Caco-2 (cell line): ENCODE measurements around the gene ERICH6. TPM values are rescaled to one million over a fixed set of nuclear protein-coding genes. Genes with fewer than 3 reads are reported as not detected.

Source experiments
- BruUV-seq: library from RNA; stranded (reverse); fragments of 400-500 nt; replicated peaks from 2 replicates; lab custom pipeline; 2021; lab: Mats Ljungman, UMichigan
- CTCF ChIA-PET: fragments of 300-600 bp; sonication (Branson Sonifier 250); formaldehyde crosslinking; loops from one replicate; lab custom pipeline; 2022; ENCODE audit warnings: antibody characterized with exemption; lab: Charles Lee
- POLR2A ChIA-PET: fragments of 300-600 bp; sonication (Branson Sonifier 250); formaldehyde crosslinking; loops from one replicate; lab custom pipeline; 2022; ENCODE audit warnings: antibody characterized with exemption; lab: Charles Lee
- DNase-seq, 2 experiments: peaks; one replicate each; pipeline versions ENCODE4 v3.0.0 to v3.0.0-alpha.2; 2020 to 2022
- H3K27me3 ChIP-seq: replicated peaks from 2 replicates; pipeline ENCODE4 v1.6.0; 2011; ENCODE audit warnings: low read length; ENCODE audit not compliant: control insufficient read depth, insufficient read depth
- H3K36me3 ChIP-seq: 2 replicates; pipeline ENCODE4 v1.5.1; 2011; ENCODE audit warnings: low read length; ENCODE audit not compliant: control insufficient read depth, insufficient read depth
- H3K4me1 ChIP-seq: fragments of 250-450 bp; sonication (Bioruptor Pico); 2 replicates; pipeline ENCODE4 v1.5.1; 2020; ENCODE audit warnings: mild to moderate bottlenecking
- H3K4me3 ChIP-seq: 2 replicates; pipeline ENCODE4 v1.5.1; 2011; ENCODE audit warnings: low read depth, mild to moderate bottlenecking, control low read depth, low read length
- H3K9me3 ChIP-seq: fragments of 250-450 bp; sonication (Bioruptor Pico); 2 replicates; pipeline ENCODE4 v1.5.1; 2020; ENCODE audit warnings: mild to moderate bottlenecking, moderate library complexity
- H3K27ac Mint-ChIP-seq: one replicate; pipeline ENCODE4 v1.8.0; 2022; ENCODE audit warnings: mixed read lengths; ENCODE audit not compliant: unreplicated experiment
- H3K27me3 Mint-ChIP-seq: one replicate; pipeline ENCODE4 v1.8.0; 2022; ENCODE audit warnings: mixed read lengths; ENCODE audit not compliant: insufficient read depth, unreplicated experiment
- H3K36me3 Mint-ChIP-seq: one replicate; pipeline ENCODE4 v1.8.0; 2022; ENCODE audit warnings: mild to moderate bottlenecking, mixed read lengths; ENCODE audit not compliant: insufficient read depth, unreplicated experiment
- H3K4me1 Mint-ChIP-seq: one replicate; pipeline ENCODE4 v1.8.0; 2022; ENCODE audit warnings: low read depth, mixed read lengths; ENCODE audit not compliant: unreplicated experiment
- H3K4me3 Mint-ChIP-seq: one replicate; pipeline ENCODE4 v1.8.0; 2022; ENCODE audit warnings: mild to moderate bottlenecking, moderate library complexity, mixed read lengths; ENCODE audit not compliant: unreplicated experiment
- H3K9me3 Mint-ChIP-seq: one replicate; pipeline ENCODE4 v1.8.0; 2022; ENCODE audit warnings: mixed read lengths; ENCODE audit not compliant: unreplicated experiment
- intact Hi-C: fragments of 100-400 bp; cut with micrococcal nuclease; formaldehyde crosslinking; loops from one replicate; pipeline ENCODE4 v1.10.0; 2022; ENCODE audit not compliant: unreplicated experiment
- total RNA-seq: library from RNA; stranded (reverse); gene quantifications from 2 replicates; pipeline ENCODE4 v1.2.3, GENCODE V29; 2022
- TF ChIP-seq, protein P1 (sequence below), 2 experiments: fragments of 200-600 bp in 1 of 2; IDR thresholded peaks; 1 replicate in 1 of 2; 2 replicates in 1 of 2; pipeline versions ENCODE4 v1.5.1 to v1.8.0; 2011 to 2022; ENCODE audit warnings: antibody characterized with exemption in 1 of 2, control low read depth in 1 of 2, inconsistent platforms in 1 of 2, low read depth in 1 of 2, low read length in 1 of 2, mild to moderate bottlenecking in 1 of 2, moderate library complexity in 1 of 2; ENCODE audit not compliant: insufficient read depth in 1 of 2, severe bottlenecking in 1 of 2, unreplicated experiment in 1 of 2

The ERICH6 gene
- total RNA-seq, 1 experiment from 2014 or later: not detected

DNA sequence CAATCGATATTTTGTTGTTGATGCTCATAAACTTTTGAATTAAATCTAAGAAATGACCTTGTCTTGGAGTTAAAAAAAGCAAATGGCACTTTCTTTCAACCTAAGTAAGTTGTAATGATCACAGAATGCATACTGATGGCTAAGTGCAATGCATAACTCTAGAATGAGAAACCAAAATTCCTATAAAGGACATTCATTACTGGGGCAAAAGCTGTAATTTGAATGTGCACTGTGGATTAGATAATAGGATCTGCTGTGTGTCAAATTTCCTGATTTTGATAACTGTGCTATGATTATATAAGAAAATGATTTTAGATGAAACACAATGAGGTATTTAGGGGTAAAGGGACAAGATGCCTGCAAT is 44.9 kb upstream of the ERICH6 start:
- Mint-ChIP-seq H3K4me1 (no peaks in the 10 kb centered on the region), H3K4me3 (no peak overlapping the region), H3K27ac (no peak overlapping the region), H3K9me3 (no peaks in the 10 kb centered on the region), H3K27me3 (no peaks in the 10 kb centered on the region), H3K36me3 (peaks cover 21% of the 10 kb centered on the region)
- no peak overlapping the region for H3K4me3 ChIP-seq
- CTCF ChIA-PET: interaction anchor here (1.0 kb wide), 1 partner anchor 31 kb away, joined by 3 read pairs; no protein-coding TSS in a partner anchor
- TF ChIP-seq, protein P1, sequence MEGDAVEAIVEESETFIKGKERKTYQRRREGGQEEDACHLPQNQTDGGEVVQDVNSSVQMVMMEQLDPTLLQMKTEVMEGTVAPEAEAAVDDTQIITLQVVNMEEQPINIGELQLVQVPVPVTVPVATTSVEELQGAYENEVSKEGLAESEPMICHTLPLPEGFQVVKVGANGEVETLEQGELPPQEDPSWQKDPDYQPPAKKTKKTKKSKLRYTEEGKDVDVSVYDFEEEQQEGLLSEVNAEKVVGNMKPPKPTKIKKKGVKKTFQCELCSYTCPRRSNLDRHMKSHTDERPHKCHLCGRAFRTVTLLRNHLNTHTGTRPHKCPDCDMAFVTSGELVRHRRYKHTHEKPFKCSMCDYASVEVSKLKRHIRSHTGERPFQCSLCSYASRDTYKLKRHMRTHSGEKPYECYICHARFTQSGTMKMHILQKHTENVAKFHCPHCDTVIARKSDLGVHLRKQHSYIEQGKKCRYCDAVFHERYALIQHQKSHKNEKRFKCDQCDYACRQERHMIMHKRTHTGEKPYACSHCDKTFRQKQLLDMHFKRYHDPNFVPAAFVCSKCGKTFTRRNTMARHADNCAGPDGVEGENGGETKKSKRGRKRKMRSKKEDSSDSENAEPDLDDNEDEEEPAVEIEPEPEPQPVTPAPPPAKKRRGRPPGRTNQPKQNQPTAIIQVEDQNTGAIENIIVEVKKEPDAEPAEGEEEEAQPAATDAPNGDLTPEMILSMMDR (IDR thresholded peaks at IDR 0.05; ENCODE audit: insufficient read depth in 1 of 2, low read depth in 1 of 2, low read length in 1 of 2, severe bottlenecking in 1 of 2, unreplicated experiment in 1 of 2): no peak
- no peaks in the 10 kb centered on the region for H3K9me3 ChIP-seq
- POLR2A ChIA-PET: no interaction called here
- intact Hi-C loops: no loop called here
- H3K4me1 ChIP-seq: peaks cover 16% of the 10 kb centered on the region
- DNase-seq: no peak
- H3K27me3 ChIP-seq: no peaks in the 10 kb centered on the region
- H3K36me3 ChIP-seq: no peaks in the 10 kb centered on the region
- no TSS peak for BruUV-seq

DNA sequence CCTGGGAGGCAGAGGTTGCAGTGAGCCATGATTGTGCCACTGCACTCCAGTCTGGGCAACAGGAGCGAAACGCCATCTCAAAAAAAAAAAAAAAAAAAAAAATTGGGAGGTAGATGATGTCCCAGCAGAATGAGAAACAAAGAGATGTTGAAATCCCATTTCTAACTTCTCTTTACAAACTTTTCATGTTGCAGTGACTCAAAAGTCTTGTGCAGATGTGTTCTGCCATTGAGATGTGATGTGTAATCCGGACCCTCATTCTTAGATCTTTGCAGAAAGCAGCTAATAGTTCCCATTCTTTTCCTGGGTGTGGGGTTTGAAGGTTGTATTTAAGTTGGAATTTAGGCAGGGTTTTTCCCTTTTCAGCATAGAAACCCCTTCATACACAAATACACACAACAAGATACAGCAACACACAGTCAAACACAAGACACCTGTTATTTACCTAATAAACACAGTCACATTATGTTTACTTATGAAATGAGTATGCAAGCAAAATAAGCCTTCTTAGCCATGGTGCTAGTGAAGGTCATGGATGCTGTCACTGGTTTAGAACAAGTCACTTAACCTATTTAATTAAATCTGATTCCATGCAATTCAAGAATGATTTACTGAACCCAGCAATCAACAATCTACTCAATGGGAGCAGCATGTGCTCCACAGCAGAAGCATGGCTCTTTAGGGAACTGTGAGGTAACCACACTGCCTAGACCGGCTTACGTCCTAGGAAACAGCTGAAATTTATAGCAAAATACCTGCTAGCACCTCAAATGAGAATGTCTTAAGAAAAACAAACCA is 44.4 kb upstream of the ERICH6 start:
- H3K4me1 Mint-ChIP-seq: no peaks in the 10 kb centered on the region
- no peak overlapping the region for H3K27ac Mint-ChIP-seq
- no TSS peak for BruUV-seq
- no peaks in the 10 kb centered on the region for H3K9me3 ChIP-seq
- ChIA-PET POLR2A (no interaction called here), CTCF (interaction anchor here (1.0 kb wide), 1 partner anchor 32 kb away, joined by 3 read pairs; no protein-coding TSS in a partner anchor)
- no peaks in the 10 kb centered on the region for H3K27me3 ChIP-seq
- H3K4me1 ChIP-seq: peaks cover 16% of the 10 kb centered on the region
- TF ChIP-seq, protein P1 (IDR thresholded peaks at IDR 0.05; ENCODE audit: insufficient read depth in 1 of 2, low read depth in 1 of 2, low read length in 1 of 2, severe bottlenecking in 1 of 2, unreplicated experiment in 1 of 2): no peak
- peaks cover 20% of the 10 kb centered on the region for H3K36me3 Mint-ChIP-seq
- no peak for DNase-seq
- H3K27me3 Mint-ChIP-seq: no peaks in the 10 kb centered on the region
- H3K9me3 Mint-ChIP-seq: no peaks in the 10 kb centered on the region
- no peak overlapping the region for H3K4me3 Mint-ChIP-seq
- H3K36me3 ChIP-seq: no peaks in the 10 kb centered on the region
- intact Hi-C loops: no loop called here
- H3K4me3 ChIP-seq: no peak overlapping the region

DNA sequence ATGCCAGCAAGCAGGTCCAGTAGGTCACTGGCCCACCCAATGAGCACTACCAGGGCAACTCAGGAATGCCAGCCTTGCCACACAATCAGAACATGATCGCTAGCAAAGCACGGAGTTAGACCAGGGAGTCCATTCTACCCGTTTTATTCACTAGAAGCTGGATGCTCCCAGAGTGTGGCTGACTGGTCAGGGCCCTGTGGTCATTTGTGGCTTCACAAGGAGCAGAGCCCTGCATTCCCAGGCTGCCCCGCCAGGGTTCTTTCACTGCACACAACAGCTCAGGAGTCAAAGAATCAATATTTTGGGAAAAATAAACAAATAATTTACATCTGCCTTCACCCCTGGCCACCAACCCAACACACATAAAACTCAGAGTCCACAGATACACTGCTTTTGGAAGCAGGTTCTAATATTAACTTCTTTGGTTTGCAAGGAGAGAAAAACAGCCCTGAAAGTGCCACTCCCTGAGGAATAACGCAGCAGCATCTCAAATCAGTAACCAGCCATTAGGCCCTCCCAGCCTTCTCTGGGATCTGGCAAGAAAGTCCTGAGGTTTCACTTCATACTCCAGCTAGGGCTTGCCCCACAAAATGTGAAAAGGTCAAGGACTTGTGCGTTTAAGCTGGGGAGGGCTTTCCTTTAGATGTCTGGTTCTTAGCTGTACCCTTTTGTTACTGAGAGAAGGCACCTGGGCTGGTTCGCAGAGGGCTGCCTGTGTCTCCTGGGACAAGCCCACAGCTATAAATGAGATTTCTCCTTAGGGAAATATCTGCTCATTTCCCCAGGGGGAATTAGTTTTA is 43.3 kb upstream of the ERICH6 start:
- Histone ChIP-seq H3K36me3 (no peaks in the 10 kb centered on the region), H3K27me3 (no peaks in the 10 kb centered on the region), H3K4me3 (no peak overlapping the region), H3K9me3 (no peaks in the 10 kb centered on the region), H3K4me1 (peaks cover 13% of the 10 kb centered on the region)
- no peak overlapping the region for H3K4me3 Mint-ChIP-seq
- TF ChIP-seq, protein P1 (IDR thresholded peaks at IDR 0.05; ENCODE audit: insufficient read depth in 1 of 2, low read depth in 1 of 2, low read length in 1 of 2, severe bottlenecking in 1 of 2, unreplicated experiment in 1 of 2): no peak
- H3K27me3 Mint-ChIP-seq: no peaks in the 10 kb centered on the region
- H3K36me3 Mint-ChIP-seq: peaks cover 28% of the 10 kb centered on the region
- H3K4me1 Mint-ChIP-seq: no peaks in the 10 kb centered on the region
- no peak overlapping the region for H3K27ac Mint-ChIP-seq
- no TSS peak for BruUV-seq
- CTCF ChIA-PET: no interaction called here
- no peak for DNase-seq
- intact Hi-C loops: no loop called here
- no peaks in the 10 kb centered on the region for H3K9me3 Mint-ChIP-seq
- POLR2A ChIA-PET: no interaction called here
